Fibroblast of lung (primary cell): Measurements from ENCODE around the gene PMF1. TPM values are rescaled to one million over a fixed set of nuclear protein-coding genes. Genes with fewer than 3 reads are reported as not detected.

Experiments
- DNase-seq, 2 donors: peaks; one replicate each; pipeline versions ENCODE4 v3.0.0 to v3.0.0-alpha.2; 2010; ENCODE audit warnings: low read depth in 2 of 2
- H2AFZ ChIP-seq: 2 replicates; pipeline ENCODE4 v1.5.1; 2012; ENCODE audit warnings: low read length, control low read depth, inconsistent platforms
- H3K27ac ChIP-seq: 2 replicates; pipeline ENCODE4 v1.5.1; 2011; ENCODE audit warnings: low read length, control low read depth; ENCODE audit not compliant: insufficient read depth
- H3K27me3 ChIP-seq: 2 replicates; pipeline ENCODE4 v1.5.1; 2011; ENCODE audit warnings: mild to moderate bottlenecking, low read length; ENCODE audit not compliant: control insufficient read depth, insufficient read depth
- H3K36me3 ChIP-seq: 2 replicates; pipeline ENCODE4 v1.5.1; 2011; ENCODE audit warnings: low read length; ENCODE audit not compliant: control insufficient read depth, insufficient read depth
- H3K4me1 ChIP-seq: 2 replicates; pipeline ENCODE4 v1.5.1; 2011; ENCODE audit warnings: low read length; ENCODE audit not compliant: control insufficient read depth, insufficient read depth; ENCODE audit errors: extremely low read depth
- H3K4me2 ChIP-seq: 2 replicates; pipeline ENCODE4 v1.5.1; 2011; ENCODE audit warnings: low read length, control low read depth; ENCODE audit not compliant: insufficient read depth; ENCODE audit errors: extremely low read depth
- H3K4me3 ChIP-seq, 4 experiments: fragments of 200-600 bp in 1 of 4; sonication (generic) in 1 of 4; replicated peaks in 1 of 4; 2 replicates each; pipeline ENCODE4 v1.5.1; 2011 to 2016; ENCODE audit warnings: low read length in 4 of 4, low read depth in 3 of 4, mild to moderate bottlenecking in 3 of 4, control low read depth in 2 of 4, inconsistent platforms in 1 of 4, mixed read lengths in 1 of 4; ENCODE audit not compliant: insufficient read depth in 1 of 4; ENCODE audit errors: control extremely low read depth in 1 of 4
- H3K79me2 ChIP-seq: 2 replicates; pipeline ENCODE4 v1.5.1; 2012; ENCODE audit warnings: mild to moderate bottlenecking, low read length, inconsistent platforms; ENCODE audit not compliant: control insufficient read depth, insufficient read depth
- H3K9ac ChIP-seq: 2 replicates; pipeline ENCODE4 v1.5.1; 2011; ENCODE audit warnings: mild to moderate bottlenecking, low read length, control low read depth; ENCODE audit not compliant: insufficient read depth
- H3K9me3 ChIP-seq: 2 replicates; pipeline ENCODE4 v1.5.1; 2012; ENCODE audit warnings: low read depth, low read length; ENCODE audit not compliant: control insufficient read depth, insufficient read depth
- H4K20me1 ChIP-seq: 2 replicates; pipeline ENCODE4 v1.5.1; 2011; ENCODE audit warnings: low read length; ENCODE audit not compliant: control insufficient read depth, insufficient read depth; ENCODE audit errors: extremely low read depth
- CTCF ChIP-seq, 2 donors: IDR thresholded peaks in 1 of 2; conservative IDR thresholded peaks in 1 of 2; 1 replicate in 1 of 2; 2 replicates in 1 of 2; pipeline ENCODE4 v1.5.1; 2011 to 2012; ENCODE audit warnings: low read length in 2 of 2, control low read depth in 1 of 2, inconsistent platforms in 1 of 2, low read depth in 1 of 2, mild to moderate bottlenecking in 1 of 2
- EZH2 ChIP-seq: IDR thresholded peaks from 2 replicates; pipeline ENCODE4 v1.5.1; 2012; ENCODE audit warnings: low read length, control low read depth, mild to moderate bottlenecking; ENCODE audit errors: missing control alignments
- polyA plus RNA-seq, 2 donors: library from polyadenylated mRNA; depleted of rRNA in 1 of 2; stranded (reverse) in 1 of 2; unstranded in 1 of 2; fragments of >200 nt; gene quantifications; 2 replicates each; pipeline ENCODE4 v1.2.1, GENCODE V29; 2011 to 2012; ENCODE audit warnings: missing spikeins in 1 of 2
- total RNA-seq: library from RNA; depleted of rRNA; stranded (reverse); fragments of >200 nt; gene quantifications from 2 replicates; pipeline ENCODE4 v1.2.1, GENCODE V29; 2014

The PMF1 gene
- total and polyA plus RNA-seq, 2 donors (not counting 1 experiment from before 2014, with no cell fraction given) = 24.1 to 46.8 TPM

DNA sequence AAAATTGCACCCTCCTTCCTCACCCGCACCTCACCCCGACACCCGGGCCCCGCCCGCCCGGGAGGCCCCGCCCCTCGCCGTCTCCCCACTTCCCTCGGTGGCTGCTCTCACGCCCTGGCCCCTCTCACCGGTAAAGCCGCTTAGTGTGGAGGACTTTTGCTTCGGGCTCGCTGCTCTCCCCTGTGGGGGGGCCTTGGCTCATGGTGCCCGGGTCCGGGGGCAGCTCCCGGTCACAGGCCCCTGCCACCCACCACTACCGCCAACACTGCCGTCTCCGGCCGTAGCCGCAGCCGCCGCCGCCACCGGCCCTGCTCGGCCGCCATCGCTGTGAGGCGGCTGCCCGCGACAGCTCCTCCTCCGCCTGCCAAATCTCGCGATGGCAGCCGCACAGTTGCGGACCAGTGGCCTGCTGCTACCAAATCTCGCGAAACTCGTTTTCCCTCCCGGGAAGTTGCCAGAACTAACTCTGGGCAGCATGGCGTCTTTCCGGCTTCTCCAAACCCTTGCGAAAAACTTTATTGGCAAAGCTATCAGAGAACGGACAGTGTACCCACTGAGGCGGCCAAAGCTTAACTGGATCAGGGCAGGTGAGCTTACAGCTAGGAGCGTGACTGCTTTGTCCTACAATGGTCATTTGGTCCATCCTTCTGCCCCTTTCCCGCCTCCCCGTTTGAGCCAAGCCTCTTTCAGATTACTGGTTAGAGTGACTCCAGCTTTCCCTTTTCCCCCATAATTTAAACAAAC is 69.8 kb downstream of the PMF1 start, which contains the start of gene SMG5:
SMG5 (minus strand) TSS at position 347 of the 744 bp plus-strand sequence; CDS start at position 202, 145 bp downstream.
- peaks cover 5% of the 10 kb centered on the region for H3K4me1 ChIP-seq
- H3K36me3 ChIP-seq = peaks cover 13% of the 10 kb centered on the region
- peak within 1 kb of the TSS; percentile 87 for H3K9ac ChIP-seq
- H3K4me3 ChIP-seq = peak within 1 kb of the TSS; percentile 58 to 98 (median 91)
- DNase-seq = peak; percentile 98 to 99
- peak within 1 kb of the TSS; percentile 68 for H3K27ac ChIP-seq
- no peaks in the 10 kb centered on the region for H3K9me3 ChIP-seq
- no peak for TF ChIP-seq CTCF (conservative IDR thresholded peaks at IDR 0.05 in 1 of 2, IDR thresholded peaks at IDR 0.05 in 1 of 2; ENCODE audit: low read depth in 1 of 2, low read length in 2 of 2)
- TF ChIP-seq EZH2 = no peak
- H4K20me1 ChIP-seq = peaks cover 2% of the 10 kb centered on the region
- peak within 1 kb of the TSS; percentile 72 for H2AFZ ChIP-seq
- peaks cover 38% of the 10 kb centered on the region for H3K79me2 ChIP-seq
- no peaks in the 10 kb centered on the region for H3K27me3 ChIP-seq
- peak within 1 kb of the TSS; percentile 98 for H3K4me2 ChIP-seq

DNA sequence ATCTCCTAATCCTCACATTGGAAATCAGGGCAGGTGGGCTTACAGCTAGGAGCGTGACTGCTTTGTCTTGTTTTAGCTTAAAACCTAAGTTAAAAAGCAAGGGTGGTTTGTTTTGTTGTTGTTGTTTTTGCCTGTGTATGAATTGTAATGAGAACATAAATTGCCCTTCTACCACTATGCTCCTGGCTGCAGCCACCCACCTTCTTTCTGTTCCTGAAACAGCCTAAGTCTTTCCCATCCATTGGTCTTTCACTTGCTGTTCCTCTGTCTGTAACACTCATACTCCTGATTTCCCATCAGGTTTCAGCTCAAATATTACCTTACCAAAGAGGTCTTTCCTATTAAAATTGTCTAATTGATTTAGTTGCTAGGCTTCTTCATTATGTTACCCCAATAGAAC is 70.7 kb downstream of the PMF1 start:
- peak overlapping the region; percentile 72 for H2AFZ ChIP-seq
- TF ChIP-seq EZH2 = no peak
- H3K4me3 ChIP-seq = peak overlapping the region; percentile 58 to 98 (median 79)
- H3K9ac ChIP-seq = peak overlapping the region; percentile 34
- peaks cover 2% of the 10 kb centered on the region for H4K20me1 ChIP-seq
- peaks cover 8% of the 10 kb centered on the region for H3K36me3 ChIP-seq
- H3K4me2 ChIP-seq = peak overlapping the region; percentile 94
- no peaks in the 10 kb centered on the region for H3K27me3 ChIP-seq
- no peaks in the 10 kb centered on the region for H3K9me3 ChIP-seq
- H3K4me1 ChIP-seq = peaks cover 5% of the 10 kb centered on the region
- no peak for DNase-seq
- H3K27ac ChIP-seq = peak overlapping the region; percentile 11
- peaks cover 36% of the 10 kb centered on the region for H3K79me2 ChIP-seq

DNA sequence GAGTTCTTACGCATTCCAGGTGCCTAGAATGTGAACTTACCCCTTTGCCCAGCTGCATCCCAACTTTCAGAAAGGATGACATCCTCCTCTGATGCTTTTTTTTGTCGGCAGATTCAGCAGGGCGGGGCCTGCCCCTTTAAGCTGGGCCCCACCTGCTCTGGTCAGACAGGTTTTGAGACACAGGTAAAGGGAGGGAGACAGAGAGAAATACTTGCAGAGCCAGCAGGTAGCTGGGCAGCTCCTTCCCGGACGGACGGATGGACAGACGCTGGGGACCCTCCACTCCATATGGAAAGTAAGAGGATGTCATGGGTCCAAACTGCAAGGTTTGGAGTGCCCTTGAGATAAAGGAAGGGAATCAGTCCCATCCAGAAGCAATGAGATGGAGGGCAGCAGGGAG is 71.3 kb downstream of the PMF1 start, which contains the start of gene TMEM79:
TMEM79 (plus strand) TSS at position 214 of the 400 bp plus-strand sequence. CDS start 902 bp downstream, outside the sequence.
- Histone ChIP-seq H3K27me3 (no peaks in the 10 kb centered on the region), H3K9ac (peak within 1 kb of the TSS; percentile 34), H3K9me3 (no peaks in the 10 kb centered on the region), H3K4me1 (peaks cover 5% of the 10 kb centered on the region), H3K4me2 (peak within 1 kb of the TSS; percentile 94), H3K4me3 (peak within 1 kb of the TSS; percentile 58 to 98 (median 79)), H4K20me1 (peaks cover 2% of the 10 kb centered on the region), H2AFZ (peak within 1 kb of the TSS; percentile 72), H3K27ac (peak within 1 kb of the TSS; percentile 20), H3K36me3 (peaks cover 7% of the 10 kb centered on the region), H3K79me2 (peaks cover 31% of the 10 kb centered on the region)
- no peak for TF ChIP-seq EZH2
- no peak for TF ChIP-seq CTCF (conservative IDR thresholded peaks at IDR 0.05 in 1 of 2, IDR thresholded peaks at IDR 0.05 in 1 of 2; ENCODE audit: low read depth in 1 of 2, low read length in 2 of 2)
- DNase-seq = no peak
